HG03342 (cell line): ENCODE results near the gene INS.
"Not testable (repeated sequence)": the region's sequence is repeated elsewhere in the genome, so short reads cannot be mapped to it uniquely, and the experiment has no call there.

Experiments used
- ATAC-seq: cut with Tn5 transposase; IDR thresholded peaks from one replicate; pipeline ENCODE4 v1.9.1; 2021; ENCODE audit warnings: mild to moderate bottlenecking, moderate library complexity; ENCODE audit not compliant: unreplicated experiment

The INS gene

GRCh38 chr11:2136209-2136951 lies 24.6 kb downstream of the INS start:
- no peak for ATAC-seq

GRCh38 chr11:2135648-2136201 lies 25.3 kb downstream of the INS start:
- no peak for ATAC-seq

GRCh38 chr11:2135018-2135569 lies 25.9 kb downstream of the INS start:
- no peak for ATAC-seq

- ATAC-seq = no peak
Measured at GRCh38 chr11:2134022-2135010, 26.7 kb downstream of the INS start.

- ATAC-seq = no peak
Measured at GRCh38 chr11:2133241-2134021, 27.6 kb downstream of the INS start.

GRCh38 chr11:2132874-2133240 lies 28.2 kb downstream of the INS start:
- no peak for ATAC-seq

- ATAC-seq = no peak
Measured at GRCh38 chr11:2132246-2132645, 28.8 kb downstream of the INS start.

- ATAC-seq = no peak
Measured at GRCh38 chr11:2131371-2132236, 29.4 kb downstream of the INS start.

GRCh38 chr11:2130881-2131352 lies 30.1 kb downstream of the INS start:
- ATAC-seq = no peak

GRCh38 chr11:2129699-2130366 lies 31.2 kb downstream of the INS start:
- ATAC-seq = no peak

- ATAC-seq = no peak
Measured at GRCh38 chr11:2129308-2129698, 31.7 kb downstream of the INS start.

- no peak for ATAC-seq
Measured at GRCh38 chr11:2128511-2129307, 32.3 kb downstream of the INS start.

GRCh38 chr11:2128130-2128510 lies 32.9 kb downstream of the INS start:
- no peak for ATAC-seq

GRCh38 chr11:2127482-2128129 lies 33.4 kb downstream of the INS start:
- no peak for ATAC-seq

GRCh38 chr11:2126520-2127085 lies 34.4 kb downstream of the INS start:
- no peak for ATAC-seq

- not testable (repeated sequence) for ATAC-seq
Measured at GRCh38 chr11:2124736-2125484, 36.1 kb downstream of the INS start.

- ATAC-seq = no peak
Measured at GRCh38 chr11:2123628-2123960, 37.4 kb downstream of the INS start.
